EL (cell line): ENCODE measurements around the gene SMYD3.
"Not testable (repeated sequence)": the region's sequence is repeated elsewhere in the genome, so short reads cannot be mapped to it uniquely, and the experiment has no call there.

ENCODE experiments used
- DNase-seq: peaks from one replicate; pipeline ENCODE4 v3.0.0-alpha.2; 2016

The SMYD3 gene

GRCh38 chr1:246083416-246083815, 423.7 kb downstream of the SMYD3 start:
- DNase-seq, result no peak

- DNase-seq, result no peak
Measured at GRCh38 chr1:246081856-246082668, 425.0 kb downstream of the SMYD3 start.

GRCh38 chr1:246081138-246081702, 425.9 kb downstream of the SMYD3 start:
- no peak for DNase-seq

- DNase-seq, result no peak
Measured at GRCh38 chr1:246080031-246080430, 427.0 kb downstream of the SMYD3 start.

GRCh38 chr1:246078888-246079252, 428.2 kb downstream of the SMYD3 start:
- DNase-seq, result no peak

- no peak for DNase-seq
Measured at GRCh38 chr1:246078126-246078887, 428.8 kb downstream of the SMYD3 start.

- no peak for DNase-seq
Measured at GRCh38 chr1:246077476-246077875, 429.6 kb downstream of the SMYD3 start.

GRCh38 chr1:246074421-246074820, 432.7 kb downstream of the SMYD3 start:
- DNase-seq, result no peak

GRCh38 chr1:246072456-246072955, 434.6 kb downstream of the SMYD3 start:
- DNase-seq, result no peak

- DNase-seq, result peak; percentile 7
Measured at GRCh38 chr1:246071981-246072380, 435.1 kb downstream of the SMYD3 start.

- DNase-seq, result not testable (repeated sequence)
Measured at GRCh38 chr1:246071561-246071960, 435.5 kb downstream of the SMYD3 start.

- DNase-seq, result no peak
Measured at GRCh38 chr1:246069581-246069980, 437.5 kb downstream of the SMYD3 start.

GRCh38 chr1:246068619-246069509, 438.2 kb downstream of the SMYD3 start:
- no peak for DNase-seq

GRCh38 chr1:246068217-246068512, 438.9 kb downstream of the SMYD3 start:
- DNase-seq, result no peak

GRCh38 chr1:246067432-246068216, 439.5 kb downstream of the SMYD3 start:
- DNase-seq, result peak; percentile 23

- DNase-seq, result no peak
Measured at GRCh38 chr1:246066573-246066972, 440.5 kb downstream of the SMYD3 start.

- DNase-seq, result no peak
Measured at GRCh38 chr1:246065592-246065991, 441.5 kb downstream of the SMYD3 start.

- no peak for DNase-seq
Measured at GRCh38 chr1:246064891-246065290, 442.2 kb downstream of the SMYD3 start.

- no peak for DNase-seq
Measured at GRCh38 chr1:246063013-246063616, 444.0 kb downstream of the SMYD3 start.

GRCh38 chr1:246058466-246058865, 448.6 kb downstream of the SMYD3 start:
- no peak for DNase-seq

GRCh38 chr1:246052603-246053002, 454.5 kb downstream of the SMYD3 start:
- no peak for DNase-seq
